Ovary (tissue), 9 donors: Measurements from ENCODE around the gene CTCFL. TPM values are rescaled to one million over a fixed set of nuclear protein-coding genes. Genes with fewer than 3 reads are reported as not detected.
"Not testable (repeated sequence)": the region's sequence is repeated elsewhere in the genome, so short reads cannot be mapped to it uniquely, and the experiment has no call there.

ENCODE experiments used
- DNase-seq, 5 donors: peaks; one replicate each; pipeline ENCODE4 v3.0.0-alpha.2; 2019 to 2020
- H3K27ac ChIP-seq, 2 donors: fragments of 200-600 bp; one replicate each; pipeline versions ENCODE4 v1.5.1 to v1.8.0; 2019 to 2022
- H3K27me3 ChIP-seq: fragments of 200-600 bp; one replicate; pipeline ENCODE4 v1.8.0; 2022
- H3K36me3 ChIP-seq: fragments of 200-600 bp; sonication (generic); one replicate; pipeline ENCODE4 v1.5.1; 2019
- H3K4me1 ChIP-seq: one replicate; pipeline ENCODE4 v1.8.1; 2013; ENCODE audit warnings: mild to moderate bottlenecking, moderate library complexity; ENCODE audit not compliant: insufficient read depth
- H3K4me3 ChIP-seq: fragments of 200-600 bp; sonication (generic); one replicate; pipeline ENCODE4 v1.5.1; 2017
- H3K9me3 ChIP-seq, 2 donors: fragments of 200-600 bp in 1 of 2; sonication (generic) in 1 of 2; one replicate each; pipeline versions ENCODE4 v1.5.1 to v1.8.1; 2013 to 2019; ENCODE audit warnings: mild to moderate bottlenecking in 1 of 2, moderate library complexity in 1 of 2
- CTCF ChIP-seq, 3 donors: fragments of 450-650 bp in 2 of 3; fragments of 200-600 bp in 1 of 3; IDR thresholded peaks; one replicate each; pipeline versions ENCODE4 v1.5.1 to v1.8.0; 2016 to 2022; ENCODE audit warnings: antibody characterized with exemption in 3 of 3, mild to moderate bottlenecking in 1 of 3
- EP300 ChIP-seq: sonication (generic); formaldehyde crosslinking; IDR thresholded peaks from one replicate; pipeline ENCODE4 v1.6.1; 2017; ENCODE audit warnings: antibody characterized with exemption
- POLR2A ChIP-seq: fragments of 450-650 bp; IDR thresholded peaks from one replicate; pipeline ENCODE4 v1.6.1; 2017; ENCODE audit warnings: antibody characterized with exemption, mild to moderate bottlenecking, moderate library complexity
- WGBS, 3 donors: extraction: QIAGEN DNeasy Blood & Tissue Kit in 1 of 3; methylation state at CpG; one replicate each; pipeline versions ENCODE4 v1.1.5 to v1.1.7; 2013 to 2017; 5-methylcytosine and 5-hydroxymethylcytosine counted together
- intact Hi-C, 4 donors: fragments of 100-400 bp; cut with DNase I; formaldehyde crosslinking; loops; one replicate each; pipeline versions ENCODE4 v1.11.0 to v1.15.1; 2022 to 2023
- polyA plus RNA-seq, 2 donors: library from polyadenylated mRNA; stranded (reverse); fragments of 200-250 nt in 1 of 2; fragments of 350-450 nt in 1 of 2; fragmentation: Illumina TruSeq in 1 of 2; extraction: RNeasy Lipid Tissue Mini Kit (QIAGEN cat#74804) in 1 of 2; gene quantifications; one replicate each; pipeline ENCODE4 v1.2.3, GENCODE V29; 2013 to 2014
- total RNA-seq, 7 donors: library from RNA; depleted of rRNA in 2 of 7; stranded (reverse); fragments of >200 nt in 2 of 7; fragmentation: NEBNext Ultra II Directional in 3 of 7; extraction: Animal tissue kit (Norgen Biotek cat#: 25700) in 3 of 7; gene quantifications; one replicate each; pipeline versions ENCODE4 v1.1.0 to v1.2.4, GENCODE V29; 2016 to 2023
- donor health status: DM: no; HTN: no; CAD: no; lungs with moderate emphysema.
- donor health status: DM: no; HTN: no; CAD: no.
- donor health status: Bipolar disorder and iron deficiency.
- donor health status: DM: yes; HTN: yes; CAD: no.
- donor health status: DM: no; HTN: no; CAD: no.
- donor health status: DM: yes; HTN: yes; CAD: no.

The CTCFL gene
- total and polyA plus RNA-seq, 9 donors, result 0.01 to 0.92 (median 0.17) TPM; not detected in 5

DNA sequence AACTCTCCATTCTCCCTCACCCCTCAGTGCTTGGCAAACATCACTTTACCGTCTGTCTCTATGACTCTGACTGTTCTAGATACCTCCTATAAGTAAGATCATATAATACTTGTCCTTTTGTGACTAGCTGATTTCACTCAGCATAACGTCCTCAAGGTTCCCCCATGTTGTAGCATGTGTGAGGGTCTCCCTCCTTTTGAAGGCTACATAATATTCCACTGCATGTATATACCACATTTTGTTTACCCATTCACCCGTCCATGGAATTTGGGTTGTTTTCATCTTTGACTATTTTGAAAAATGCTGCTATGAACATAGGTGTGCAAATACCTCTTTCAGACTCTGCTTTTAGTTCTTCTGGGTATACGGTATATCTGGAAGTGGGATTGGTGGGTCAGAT lies 28.3 kb downstream of the CTCFL start:
- no peak for TF ChIP-seq EP300
- no peak for TF ChIP-seq CTCF (IDR thresholded peaks at IDR 0.05)
- TF ChIP-seq POLR2A, result no peak
- no peaks in the 10 kb centered on the region for H3K4me1 ChIP-seq
- no peaks in the 10 kb centered on the region for H3K36me3 ChIP-seq
- no peaks in the 10 kb centered on the region for H3K9me3 ChIP-seq
- 74 to 78% (median 78%) methylated on average over 4 of the region's 4 CpGs for WGBS, 3 donors
- H3K27me3 ChIP-seq, result no peaks in the 10 kb centered on the region
- H3K27ac ChIP-seq, result no peak overlapping the region
- no peak for DNase-seq
- intact Hi-C loops, result loop anchor here in 3 of 4 donors (2.0 to 10.0 kb wide), 3 partner anchors 52 to 116 kb away; no protein-coding TSS in a partner anchor
- H3K4me3 ChIP-seq, result no peak overlapping the region

- no peak overlapping the region for H3K4me3 ChIP-seq
- no peaks in the 10 kb centered on the region for H3K9me3 ChIP-seq
- 64 to 66% (median 65%) methylated on average over 11 of the region's 11 CpGs for WGBS, 3 donors
- no peak for DNase-seq
- TF ChIP-seq EP300 (no peak), CTCF (IDR thresholded peaks at IDR 0.05) (no peak), POLR2A (no peak)
- no peaks in the 10 kb centered on the region for H3K4me1 ChIP-seq
- intact Hi-C loops, result loop anchor here (2.0 to 10.0 kb wide), 4 partner anchors 51 to 115 kb away; no protein-coding TSS in a partner anchor
- H3K27me3 ChIP-seq, result no peaks in the 10 kb centered on the region
- no peak overlapping the region for H3K27ac ChIP-seq
- no peaks in the 10 kb centered on the region for H3K36me3 ChIP-seq
These were observed 29.0 kb downstream of the CTCFL start for GRCh38 chr20:57495978-57496377.

DNA sequence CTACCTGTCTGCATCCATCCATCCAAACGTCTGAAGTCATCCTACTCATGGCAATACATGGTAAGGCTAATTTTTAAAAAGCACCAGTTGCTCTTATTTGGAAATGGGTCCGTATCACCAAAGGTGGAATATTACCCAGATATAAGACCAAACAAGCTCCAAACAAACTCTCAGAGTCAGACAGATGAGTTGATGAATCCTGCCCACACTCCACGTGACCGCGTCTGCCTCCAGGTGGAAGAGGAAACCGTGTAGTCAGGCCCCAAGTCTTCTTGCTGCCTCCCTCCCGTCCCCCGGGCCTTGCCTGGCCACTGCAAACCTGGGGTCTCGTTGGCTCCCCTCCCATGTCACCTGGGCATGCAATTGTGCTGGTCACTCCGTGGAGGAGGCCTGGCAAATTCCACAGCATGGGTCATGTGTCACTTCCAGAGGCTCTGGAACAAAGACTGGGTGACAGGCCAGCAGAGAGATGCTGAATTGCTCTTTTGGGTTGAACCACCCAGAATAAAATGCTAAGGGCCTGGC lies 31.8 kb downstream of the CTCFL start:
- Histone ChIP-seq H3K36me3 (no peaks in the 10 kb centered on the region), H3K4me1 (no peaks in the 10 kb centered on the region), H3K9me3 (no peaks in the 10 kb centered on the region), H3K27me3 (no peaks in the 10 kb centered on the region), H3K27ac (no peak overlapping the region), H3K4me3 (no peak overlapping the region)
- intact Hi-C loops, result loop anchor here in 1 of 4 donors (10.0 kb wide), 1 partner anchor 48 kb away; no protein-coding TSS in a partner anchor
- TF ChIP-seq CTCF (IDR thresholded peaks at IDR 0.05), result no peak
- no peak for TF ChIP-seq POLR2A
- TF ChIP-seq EP300, result no peak
- 76 to 84% (median 82%) methylated on average over 10 of the region's 10 CpGs for WGBS, 3 donors
- no peak for DNase-seq

GRCh38 chr20:57491373-57491772 lies 33.6 kb downstream of the CTCFL start:
- no peak for DNase-seq
- no peaks in the 10 kb centered on the region for H3K27me3 ChIP-seq
- H3K9me3 ChIP-seq, result no peaks in the 10 kb centered on the region
- H3K4me3 ChIP-seq, result no peak overlapping the region
- no peaks in the 10 kb centered on the region for H3K36me3 ChIP-seq
- TF ChIP-seq CTCF (IDR thresholded peaks at IDR 0.05) (no peak), EP300 (no peak)
- H3K27ac ChIP-seq, result no peak overlapping the region
- no peaks in the 10 kb centered on the region for H3K4me1 ChIP-seq
- intact Hi-C loops, result loop anchor here in 1 of 4 donors (10.0 kb wide), 1 partner anchor 47 kb away; no protein-coding TSS in a partner anchor
- 83 to 87% (median 85%) methylated on average over 6 of the region's 6 CpGs for WGBS, 3 donors

DNA sequence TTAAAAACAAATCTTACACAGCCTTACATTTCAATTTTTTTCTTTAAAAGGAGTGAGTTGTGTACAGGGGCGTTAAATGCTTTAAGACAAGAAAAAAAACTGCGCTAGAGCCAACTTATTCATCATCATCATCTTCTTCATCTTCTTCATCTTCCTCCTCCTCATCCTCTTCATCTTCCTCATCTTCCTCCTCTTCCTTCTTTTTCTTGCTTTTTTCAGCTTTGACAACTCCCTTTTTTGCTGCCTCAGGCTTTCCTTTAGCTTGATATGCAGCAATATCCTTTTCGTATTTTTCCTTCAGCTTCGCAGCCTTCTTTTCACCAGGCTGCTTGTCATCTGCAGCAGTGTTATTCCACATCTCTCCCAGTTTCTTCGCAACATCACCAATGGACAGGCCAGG lies 36.7 kb downstream of the CTCFL start:
- H3K36me3 ChIP-seq, H3K9me3 ChIP-seq, H3K27me3 ChIP-seq, DNase-seq, intact Hi-C loops, H3K4me3 ChIP-seq, H3K4me1 ChIP-seq, H3K27ac ChIP-seq: not testable (repeated sequence)
- WGBS, 3 donors, result 90 to 97% (median 92%) methylated on average over 5 of the region's 5 CpGs
